GM18870 (cell line): Measurements from ENCODE around the gene TNC.

Experiments used
- ATAC-seq: cut with Tn5 transposase; IDR thresholded peaks from one replicate; pipeline ENCODE4 v1.9.1; 2021; ENCODE audit warnings: moderate library complexity; ENCODE audit not compliant: unreplicated experiment

Gene TNC

DNA sequence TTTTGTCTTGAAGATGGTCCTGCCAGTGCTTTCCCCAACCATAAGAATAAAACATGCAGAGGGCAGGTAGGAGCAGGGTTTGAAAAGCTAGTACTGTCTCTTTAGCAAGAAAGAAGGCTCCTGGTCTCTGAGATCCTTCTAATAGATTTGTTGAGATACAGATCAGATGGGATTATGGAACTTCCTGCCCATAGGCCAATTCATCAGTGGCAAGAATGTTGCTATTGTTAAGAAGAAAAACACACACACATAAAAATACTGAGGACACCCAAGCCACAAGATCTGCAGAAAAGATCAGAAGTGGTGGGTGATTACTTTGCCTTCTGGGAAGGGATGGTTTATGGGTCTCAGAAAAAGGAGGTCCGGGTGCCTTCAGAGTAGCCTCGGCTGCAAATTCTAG, 59.8 kb downstream of the TNC start:
- no peak for ATAC-seq

DNA sequence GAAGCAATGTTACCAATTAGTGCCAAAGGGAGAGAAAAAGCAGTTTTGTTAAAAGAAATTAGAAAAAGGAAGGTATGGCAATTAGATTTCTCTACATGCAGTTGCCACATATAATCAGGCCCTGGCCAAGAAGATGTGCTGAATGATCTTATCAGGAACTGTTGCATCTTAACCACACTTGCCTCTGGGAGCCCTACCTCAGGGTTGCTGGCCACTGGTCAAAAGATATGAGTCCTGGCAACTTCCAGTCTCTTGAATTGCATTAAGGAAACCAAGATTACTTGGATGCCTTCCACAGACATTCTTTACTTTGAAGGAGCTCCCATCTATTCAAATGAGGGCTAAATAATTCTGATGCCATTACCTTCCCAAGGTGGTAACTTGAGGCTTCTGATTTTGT, 60.4 kb downstream of the TNC start:
- ATAC-seq = no peak

DNA sequence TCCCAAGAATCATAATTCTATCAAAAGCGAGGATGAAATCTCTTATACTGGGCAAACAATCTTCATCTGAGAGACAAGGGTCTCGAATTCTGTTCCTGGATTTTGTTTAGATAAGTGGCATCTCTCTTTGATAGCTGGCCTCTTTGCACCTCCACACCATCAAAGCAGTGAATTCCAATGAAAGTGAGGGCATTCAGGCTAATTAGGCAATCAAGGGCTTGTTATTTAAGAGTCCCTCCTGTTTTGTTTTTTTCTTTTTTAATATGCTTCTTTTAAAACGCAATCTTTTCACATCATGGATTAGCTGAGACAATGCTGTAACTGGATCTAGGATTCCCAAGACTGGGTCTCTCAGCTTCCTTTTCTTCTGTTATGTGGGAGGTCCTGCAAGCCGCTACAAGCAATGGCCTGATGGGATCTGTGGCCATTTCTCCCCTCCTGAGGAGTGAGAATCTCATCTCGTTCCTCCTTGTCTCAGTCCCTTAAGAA, 67.9 kb downstream of the TNC start:
- ATAC-seq = no peak

DNA sequence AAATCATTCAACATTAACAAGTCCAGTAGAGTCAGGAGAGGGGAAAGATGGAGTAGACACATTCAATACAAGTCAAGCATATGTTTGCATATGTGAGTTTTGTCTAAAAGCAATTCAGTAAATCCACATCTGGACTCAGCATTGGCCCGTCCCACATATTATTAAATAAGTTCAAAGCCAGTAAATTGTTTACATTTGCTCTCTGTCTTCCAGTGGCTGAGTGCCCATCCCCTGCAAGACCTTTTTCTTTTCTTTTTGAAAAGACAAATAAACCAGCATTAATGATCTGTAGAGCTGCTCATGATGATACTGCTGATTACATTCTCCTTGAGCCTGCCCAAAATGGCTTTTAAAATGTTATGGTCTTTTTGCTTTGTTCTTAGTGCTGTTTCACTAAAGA, 71.1 kb downstream of the TNC start:
- no peak for ATAC-seq

DNA sequence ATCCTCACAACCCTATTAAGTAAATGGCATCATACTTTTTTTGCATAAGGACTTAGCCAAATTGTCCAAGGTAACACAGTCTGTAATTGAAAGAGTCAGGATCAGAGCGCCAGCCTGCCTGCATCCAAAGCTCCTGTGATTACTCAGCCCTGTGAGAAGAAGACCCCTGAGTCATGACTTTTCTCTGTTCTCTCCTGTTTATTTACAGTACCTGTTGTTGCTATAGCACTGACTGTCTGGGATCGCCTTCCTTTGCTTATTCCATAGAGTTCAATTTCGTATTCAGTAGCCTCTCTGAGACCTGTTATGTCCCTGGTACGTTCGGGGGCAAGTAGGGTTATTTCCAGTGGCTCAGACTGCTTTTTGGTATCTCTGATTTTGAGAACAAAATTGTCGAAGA, 71.8 kb downstream of the TNC start:
- no peak for ATAC-seq

DNA sequence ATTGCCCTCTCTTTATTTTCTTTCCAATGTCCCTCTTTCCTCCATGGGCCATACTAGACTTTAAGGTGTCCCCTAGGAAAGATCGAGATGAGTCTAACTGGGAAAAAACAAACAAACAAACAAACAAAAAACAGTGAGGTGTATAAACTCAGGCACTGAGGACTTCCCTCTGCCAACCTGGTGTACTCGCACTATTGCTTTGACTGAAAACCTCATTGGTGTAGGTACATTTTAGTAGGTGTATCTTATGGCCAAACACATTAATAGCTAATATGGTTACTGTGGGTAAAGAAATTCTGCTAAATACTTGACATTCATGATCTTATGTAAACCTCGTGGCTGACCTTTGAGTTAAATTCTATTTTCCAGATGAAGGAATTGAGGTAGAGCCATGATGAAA, 74.3 kb downstream of the TNC start:
- no peak for ATAC-seq

DNA sequence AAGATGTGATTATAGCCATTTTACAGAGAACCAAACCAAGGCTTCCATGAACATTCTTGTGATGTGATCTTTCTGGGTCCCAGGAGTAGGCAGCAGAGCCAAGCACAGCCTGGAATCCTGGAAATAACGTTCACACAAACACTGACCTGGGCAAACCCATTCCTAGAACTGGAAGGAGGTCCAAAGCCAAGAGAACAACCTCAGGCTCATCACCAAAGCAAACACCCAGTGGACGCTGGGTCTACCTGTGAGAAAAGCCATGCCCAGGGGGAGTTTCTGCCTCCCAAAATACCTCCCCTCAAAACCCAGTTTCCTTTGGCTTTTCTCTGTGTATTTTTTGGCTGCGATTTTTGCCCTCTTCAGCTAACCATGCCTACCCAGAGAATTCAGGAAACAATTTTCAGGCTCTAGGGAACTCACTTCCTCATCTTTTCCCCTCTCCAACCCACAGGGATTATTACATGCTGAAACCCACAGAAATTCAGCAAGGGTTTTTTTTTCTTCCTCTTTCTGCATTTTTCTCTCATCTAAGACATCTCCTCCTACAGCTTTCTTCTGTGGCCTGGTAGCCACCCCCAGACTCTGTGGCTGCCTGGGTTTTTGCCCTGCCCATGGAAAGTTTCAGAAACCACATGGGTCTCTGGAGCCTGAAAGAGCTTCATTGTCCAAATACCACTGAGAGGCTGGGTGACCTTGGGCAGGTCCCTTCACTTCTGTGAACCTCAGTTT, 75.0 kb downstream of the TNC start:
- ATAC-seq = no peak

DNA sequence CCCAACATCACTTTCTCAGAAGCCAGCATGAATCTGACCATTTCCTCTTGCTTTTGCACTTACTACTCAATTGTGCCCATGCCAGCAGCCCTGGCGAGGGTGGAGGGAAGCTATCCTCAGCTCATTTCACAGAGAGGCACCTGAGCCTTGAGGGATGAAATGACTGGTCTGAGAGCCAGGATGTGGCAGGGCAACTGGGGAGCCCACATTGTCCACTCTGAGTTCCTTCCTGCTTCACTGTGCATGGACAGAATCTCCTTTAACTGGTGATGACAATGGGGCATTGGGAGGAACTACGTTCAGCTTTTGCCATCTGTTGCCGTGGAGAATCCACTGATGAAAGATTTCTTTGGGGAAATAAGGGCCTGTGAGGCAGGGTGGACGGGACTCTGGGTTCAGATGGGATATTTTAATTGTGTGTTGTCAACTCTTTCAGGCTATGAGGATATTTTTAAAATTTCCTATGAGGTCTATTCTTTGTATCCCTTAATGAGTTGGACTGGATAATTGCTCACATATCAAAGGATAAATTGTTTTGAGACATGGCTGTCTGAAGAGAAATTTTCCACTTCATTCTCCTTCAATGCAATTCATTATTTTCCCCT, 78.3 kb downstream of the TNC start:
- ATAC-seq = no peak

DNA sequence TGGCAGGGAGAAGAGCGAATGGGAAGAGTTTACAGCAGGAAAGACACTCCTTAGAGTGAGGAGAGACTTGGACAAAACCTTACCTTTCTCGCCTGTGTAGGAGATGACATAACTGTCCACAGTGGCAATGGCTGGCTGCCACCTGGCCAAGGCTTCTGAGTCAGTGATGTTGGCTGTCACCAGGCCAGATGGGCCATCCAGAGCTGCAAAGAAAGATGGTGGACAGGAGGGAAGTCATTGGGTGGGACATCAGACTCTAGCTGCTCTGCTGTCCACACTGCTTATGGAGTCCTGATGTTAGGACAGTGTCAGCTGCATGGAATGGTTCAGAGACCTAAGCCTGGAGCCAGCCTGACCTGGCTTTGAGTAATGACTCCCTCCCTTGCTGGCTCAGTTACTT, 79.8 kb downstream of the TNC start:
- ATAC-seq = no peak

DNA sequence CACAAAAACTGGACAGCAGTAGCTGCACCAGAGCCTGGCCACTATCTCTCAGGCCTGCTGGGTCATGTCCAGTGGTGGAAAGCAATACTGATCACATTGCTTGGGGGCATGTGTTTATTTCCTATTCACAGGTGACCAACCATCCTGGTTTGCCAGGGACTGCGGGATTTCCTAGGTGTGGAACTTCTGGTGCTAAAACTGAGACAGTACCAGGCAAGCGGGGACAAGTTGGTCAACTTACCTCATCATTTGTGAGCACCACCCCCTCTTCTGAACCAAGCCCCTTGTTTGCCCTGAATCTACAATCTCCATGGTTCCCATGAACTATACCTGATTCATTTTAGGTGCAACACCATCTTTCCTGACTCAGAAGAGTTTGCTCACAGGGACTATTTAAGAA, 81.3 kb downstream of the TNC start:
- no peak for ATAC-seq

DNA sequence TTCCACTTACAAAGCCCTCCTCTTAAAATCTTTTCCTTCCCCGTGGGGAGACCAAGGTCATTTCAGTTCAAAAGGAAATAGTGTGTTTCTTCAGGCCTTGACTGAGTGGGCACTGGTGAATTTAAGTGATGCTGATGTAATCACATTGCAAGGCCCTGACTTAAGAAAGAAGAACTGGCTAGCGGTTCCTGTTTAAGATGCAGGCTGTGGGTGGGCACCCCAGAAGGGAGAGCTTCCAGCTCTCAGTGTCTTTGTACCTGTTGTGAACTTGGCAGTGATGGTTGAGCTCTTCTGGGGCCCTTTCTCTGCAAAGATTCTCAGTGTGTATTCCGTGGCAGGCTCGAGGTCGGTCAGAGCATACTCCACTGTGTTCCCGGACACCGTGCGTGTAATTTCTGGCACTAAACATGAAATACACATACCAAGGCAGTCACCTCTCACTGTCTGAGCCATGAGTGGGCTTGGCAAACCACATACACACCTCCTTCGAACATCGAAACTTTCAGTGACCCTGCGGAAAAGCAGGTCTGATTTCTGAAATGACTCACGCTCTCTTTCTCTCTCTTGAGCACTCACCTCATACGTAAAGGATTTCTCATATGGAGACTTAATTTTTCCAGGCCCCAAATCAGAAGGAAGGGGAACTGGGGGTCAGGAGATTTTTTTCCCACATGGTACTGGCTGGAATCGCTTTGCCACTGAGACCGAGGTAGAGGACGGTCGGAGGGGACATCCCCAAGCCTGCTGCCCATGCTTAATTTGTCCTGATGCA, 81.9 kb downstream of the TNC start:
- ATAC-seq = peak; percentile 88

DNA sequence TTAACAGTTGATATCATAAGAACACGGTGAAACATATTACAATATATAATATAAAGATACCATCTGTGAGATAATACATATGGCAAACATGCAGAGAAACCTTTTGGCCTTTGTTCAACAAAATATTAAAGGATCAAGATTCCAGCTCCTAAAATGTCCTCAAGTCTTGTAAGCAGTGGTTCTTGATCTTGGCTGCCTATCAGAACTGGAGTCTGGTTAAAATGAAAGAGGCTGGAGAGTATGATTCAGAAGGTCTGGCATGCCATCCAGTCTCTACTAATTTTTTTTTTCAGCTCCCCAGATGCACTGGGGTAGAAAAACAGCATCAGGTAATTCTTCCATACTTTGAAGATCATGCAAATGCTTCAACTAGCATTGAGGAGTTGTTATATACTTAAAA, 83.2 kb downstream of the TNC start:
- no peak for ATAC-seq

DNA sequence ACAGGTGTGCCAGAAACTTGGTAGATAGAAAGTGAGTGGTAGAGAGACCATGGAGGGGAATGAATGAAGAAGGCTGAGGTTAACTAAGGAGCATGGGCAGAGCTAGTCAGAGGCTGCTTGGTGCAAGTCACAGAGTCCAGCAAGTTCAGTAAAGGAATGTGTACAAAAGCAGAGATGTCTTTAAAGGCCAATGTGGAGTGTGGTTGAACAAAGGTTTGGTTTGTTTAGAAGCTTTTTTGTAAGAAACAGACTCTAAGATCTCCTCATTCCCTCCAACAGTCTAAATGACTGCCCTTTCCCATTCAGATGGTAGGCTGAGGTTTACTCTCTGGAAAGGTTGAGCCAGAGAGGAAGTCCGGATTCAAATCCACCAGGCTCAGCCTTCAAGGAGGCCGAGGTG, 84.2 kb downstream of the TNC start:
- no peak for ATAC-seq

DNA sequence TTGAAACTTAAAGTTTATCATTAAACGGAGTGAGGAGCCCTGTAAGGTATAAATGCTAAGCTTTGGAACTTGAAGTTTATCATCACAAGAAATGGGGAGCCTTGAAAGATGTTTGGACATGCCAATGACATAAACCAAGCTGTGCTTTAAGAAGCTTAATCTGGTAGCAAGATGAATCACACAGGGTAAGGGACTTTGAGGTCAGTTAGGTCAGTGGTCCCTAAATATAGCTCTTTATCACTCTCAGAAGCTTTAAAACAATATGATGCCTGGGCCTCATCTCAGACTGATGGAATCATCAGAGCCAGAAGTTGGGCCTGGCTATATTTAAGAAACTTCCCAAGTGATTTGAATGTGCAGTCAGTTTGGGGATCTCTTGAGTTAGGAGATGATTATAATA, 85.7 kb downstream of the TNC start:
- no peak for ATAC-seq

DNA sequence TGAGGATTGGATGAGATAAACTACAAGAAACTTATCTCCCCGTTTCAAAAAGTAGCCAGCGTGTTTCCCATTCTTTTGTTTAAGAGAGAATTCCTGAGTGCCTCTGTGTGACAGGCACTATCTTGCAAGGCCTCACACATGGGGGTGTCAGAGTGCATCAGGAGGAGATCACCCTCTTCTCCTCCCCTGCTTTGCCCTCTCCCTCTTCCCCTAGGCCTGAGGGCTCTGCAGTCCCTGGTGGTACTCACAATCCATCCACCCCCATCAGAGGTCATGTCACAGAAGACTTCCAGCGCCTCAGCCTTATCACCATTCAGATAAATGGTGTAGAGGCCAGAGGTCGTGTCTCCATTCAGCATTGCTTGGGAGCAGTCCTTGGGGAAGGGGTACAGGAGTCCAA, 88.0 kb downstream of the TNC start:
- ATAC-seq = no peak

DNA sequence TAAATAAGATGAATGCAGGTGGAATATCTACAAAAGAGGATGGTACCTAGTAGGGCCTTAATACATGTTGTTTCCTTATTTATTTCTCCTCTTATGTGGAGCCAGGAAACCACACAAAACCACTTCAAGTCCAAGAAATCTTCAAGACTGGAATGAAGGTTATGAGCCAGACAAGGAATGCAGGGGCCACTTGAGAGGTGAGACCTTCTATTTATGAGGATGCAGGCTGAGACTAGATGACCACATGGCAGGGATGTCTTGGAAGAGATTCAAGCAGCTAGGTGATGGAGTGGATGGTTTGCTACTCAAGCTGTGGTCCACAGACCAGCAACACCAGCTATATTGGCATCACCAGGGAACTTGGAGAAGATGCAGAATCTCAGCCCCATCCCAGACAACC, 92.2 kb downstream of the TNC start:
- ATAC-seq = no peak

DNA sequence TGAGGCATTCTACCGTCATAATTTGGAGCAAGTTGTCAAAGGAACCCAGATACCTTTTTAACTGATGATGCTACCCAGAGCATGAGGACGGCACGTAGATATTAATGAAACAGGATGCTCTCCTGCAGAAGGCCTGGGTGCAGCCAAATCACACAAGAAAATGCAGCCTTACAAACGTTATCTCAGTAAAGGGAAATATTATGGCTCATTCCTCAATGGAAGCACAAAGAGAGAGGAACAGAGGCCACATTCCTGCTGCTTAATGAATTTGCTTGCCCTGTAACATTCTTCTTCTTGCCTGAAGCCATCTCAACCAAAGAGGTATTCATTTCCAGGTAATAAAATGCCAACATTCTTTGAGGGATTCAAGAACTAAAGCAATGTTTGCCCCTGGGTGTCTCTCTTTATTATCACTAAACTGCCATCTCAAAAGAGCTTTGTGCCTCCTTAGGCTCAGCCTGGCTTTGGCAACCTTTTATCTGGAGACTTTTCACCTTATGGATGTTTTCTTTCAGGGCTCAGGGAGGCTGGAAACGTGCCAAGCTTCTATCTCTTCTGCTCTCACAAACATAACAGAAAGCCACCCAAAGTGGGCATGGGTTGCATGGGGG, 92.9 kb downstream of the TNC start:
- no peak for ATAC-seq

DNA sequence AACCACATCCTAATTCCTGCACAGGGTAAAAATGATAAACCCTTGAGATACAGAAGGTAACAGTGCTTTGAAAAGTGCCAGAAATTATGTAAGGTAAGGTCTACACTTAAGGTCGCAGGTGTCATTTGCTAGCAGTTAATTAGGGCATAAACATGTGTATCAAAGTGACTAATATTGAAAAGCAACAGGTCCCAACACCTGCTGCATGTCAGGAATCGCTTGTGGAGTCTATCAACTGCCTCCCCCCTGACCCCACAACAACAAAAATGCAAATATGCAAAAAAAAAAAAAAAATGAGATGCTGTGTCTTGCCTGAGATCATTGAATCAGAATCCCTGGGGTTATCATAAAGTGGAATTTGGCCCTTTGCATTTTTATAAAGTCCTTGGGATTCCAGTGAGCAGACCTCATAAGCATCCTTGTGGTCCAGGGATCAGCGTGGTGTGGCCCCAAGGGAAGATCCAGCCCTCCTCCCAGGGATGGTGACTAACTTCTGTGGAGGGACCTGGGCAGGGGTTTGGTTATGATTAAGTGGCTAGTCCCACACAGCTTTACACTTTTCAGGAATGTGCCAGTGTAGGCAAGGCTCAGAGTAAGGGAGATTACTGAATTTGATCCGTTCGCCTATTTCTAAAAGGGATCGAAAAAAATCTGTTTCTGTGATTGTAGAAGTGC, 95.1 kb downstream of the TNC start:
- no peak for ATAC-seq

DNA sequence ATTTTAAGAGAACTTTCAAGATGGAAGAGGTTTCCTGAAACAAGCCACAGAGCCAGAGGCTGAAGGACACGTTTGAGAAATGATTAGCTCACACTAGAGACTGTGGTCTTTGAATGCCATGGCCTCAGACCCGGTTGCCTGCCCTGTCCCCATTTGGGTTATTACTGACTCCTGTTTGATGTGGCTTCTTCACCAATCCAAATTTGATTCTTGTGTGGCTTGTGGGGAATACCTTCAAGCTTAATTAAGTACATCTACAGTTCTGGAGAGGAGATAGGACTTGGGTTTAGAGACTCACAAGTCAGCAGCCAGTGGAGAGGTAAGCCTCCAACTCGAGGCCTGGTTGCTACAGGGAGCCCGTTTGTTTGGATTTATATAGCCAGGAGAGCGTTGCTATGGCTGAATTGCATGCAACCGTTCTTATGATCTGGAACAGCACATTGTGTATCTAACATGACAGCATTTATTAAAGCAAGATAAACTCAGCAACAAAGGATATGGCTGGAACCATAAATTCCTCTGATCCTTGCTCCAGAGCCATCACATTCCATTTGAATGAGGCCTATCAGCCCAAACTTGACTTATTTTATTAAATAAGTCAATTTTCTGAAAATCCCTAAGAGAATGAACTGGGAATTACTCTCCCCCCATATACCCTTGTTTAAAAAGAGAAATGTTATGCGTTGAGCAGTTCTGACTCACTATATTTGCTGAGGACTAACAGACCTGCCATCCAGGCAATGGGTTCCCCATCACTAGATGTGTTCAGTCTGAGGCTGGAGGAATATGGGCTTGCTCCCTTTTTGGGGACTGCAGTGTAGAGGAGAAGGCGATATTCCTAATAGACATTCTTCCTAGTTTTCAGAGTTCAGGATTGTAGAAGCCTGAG, 99.2 kb downstream of the TNC start:
- ATAC-seq = no peak

DNA sequence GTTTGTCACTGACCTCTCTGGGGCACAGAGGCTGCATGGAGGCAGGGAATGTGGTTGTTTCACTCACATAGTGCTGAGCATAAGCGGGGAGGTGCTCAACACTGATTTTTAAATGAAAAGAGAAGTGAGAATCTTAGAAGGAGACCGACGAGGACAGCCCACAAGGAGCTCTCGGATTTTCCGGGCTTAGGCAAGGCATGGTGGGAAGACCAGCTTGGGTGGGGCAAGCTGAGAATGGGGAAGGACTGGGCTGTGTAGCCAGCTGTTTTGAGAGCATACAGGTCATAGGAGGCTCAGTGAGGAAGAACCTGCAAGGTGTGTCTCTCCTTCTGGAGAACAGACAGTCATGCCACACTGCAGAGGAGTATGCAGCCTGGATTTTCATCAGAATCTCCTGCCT, 101.6 kb downstream of the TNC start:
- ATAC-seq = no peak
